HepG2 (cell line): ENCODE data around the gene B4GALT4. TPM values are rescaled to one million over a fixed set of nuclear protein-coding genes. Genes with fewer than 3 reads are reported as not detected.

Source experiments
- ATAC-seq: fragments of 200-7000 bp; cut with Tn5 transposase; 3 replicates; pipeline ENCODE4 v1.9.1; 2020; ENCODE audit warnings: mild to moderate bottlenecking, moderate library complexity
- BruUV-seq: library from RNA; stranded (reverse); fragments of 400-500 nt; replicated peaks from 2 replicates; lab custom pipeline; 2021; lab: Mats Ljungman, UMichigan
- CTCF ChIA-PET: fragments of 300-600 bp; formaldehyde crosslinking; extraction: SDS; loops from one replicate; lab custom pipeline; 2021; ENCODE audit warnings: low total read pairs, inconsistent platforms, low intra/inter-chr PET ratio; lab: Yijun Ruan, JAX
- POLR2A ChIA-PET: fragments of 350-600 bp; sonication (Branson Sonifier 250); formaldehyde crosslinking; loops from one replicate; lab custom pipeline; 2020; ENCODE audit warnings: antibody characterized with exemption, inconsistent platforms; lab: Yijun Ruan, JAX
- DNase-seq: peaks from one replicate; pipeline ENCODE4 v3.0.0-alpha.2; 2015; ENCODE audit warnings: low spot score
- FAIRE-seq: peaks from 3 replicates; lab custom pipeline; 2011; peaks lifted over from hg19 to GRCh38; lab: Jason Lieb, UNC
- H2AFZ ChIP-seq: one replicate; pipeline ENCODE4 v1.6.1; 2011; ENCODE audit warnings: low read length, inconsistent platforms
- H3K27ac ChIP-seq: fragments of 300-600 bp; 3 replicates; pipeline ENCODE4 v1.8.0; 2011; ENCODE audit warnings: mixed run types, mild to moderate bottlenecking, mixed read lengths, low read length, inconsistent platforms; ENCODE audit not compliant: insufficient read depth; ENCODE audit errors: extremely low read length
- H3K27me3 ChIP-seq, 2 experiments: fragments of 200-600 bp in 1 of 2; 2 replicates in 1 of 2; 3 replicates in 1 of 2; pipeline versions ENCODE4 v1.6.0 to v1.8.0; 2011; ENCODE audit warnings: low read length in 2 of 2, mild to moderate bottlenecking in 2 of 2, moderate library complexity in 2 of 2, inconsistent platforms in 1 of 2; ENCODE audit not compliant: insufficient read depth in 2 of 2, control insufficient read depth in 1 of 2
- H3K36me3 ChIP-seq, 2 experiments: fragments of 200-600 bp in 1 of 2; replicated peaks in 1 of 2; 2 replicates in 1 of 2; 3 replicates in 1 of 2; pipeline versions ENCODE4 v1.5.1 to v1.8.0; 2011; ENCODE audit warnings: low read length in 2 of 2, inconsistent platforms in 1 of 2; ENCODE audit not compliant: insufficient read depth in 2 of 2, control insufficient read depth in 1 of 2
- H3K4me1 ChIP-seq: 2 replicates; pipeline ENCODE4 v1.5.1; 2012; ENCODE audit warnings: low read length, inconsistent platforms; ENCODE audit not compliant: insufficient read depth
- H3K4me2 ChIP-seq: 2 replicates; pipeline ENCODE4 v1.6.0; 2011; ENCODE audit warnings: low read depth, low read length, inconsistent platforms
- H3K4me3 ChIP-seq, 3 experiments: fragments of 200-600 bp in 1 of 3; sonication (generic), shearing (Covaris generic) in 1 of 3; replicated peaks in 1 of 3; 2 replicates each; pipeline ENCODE4 v1.5.1; 2011 to 2016; ENCODE audit warnings: low read length in 3 of 3, inconsistent platforms in 2 of 3, low read depth in 2 of 3, mild to moderate bottlenecking in 2 of 3, control low read depth in 1 of 3, mixed read lengths in 1 of 3; ENCODE audit not compliant: insufficient read depth in 1 of 3
- H3K79me2 ChIP-seq: one replicate; pipeline ENCODE4 v1.6.1; 2011; ENCODE audit warnings: low read length, inconsistent platforms; ENCODE audit not compliant: insufficient read depth
- H3K9ac ChIP-seq: 2 replicates; pipeline ENCODE4 v1.6.0; 2011; ENCODE audit warnings: mild to moderate bottlenecking, low read depth, low read length, inconsistent platforms; ENCODE audit not compliant: insufficient read depth
- H3K9me3 ChIP-seq: 2 replicates; pipeline ENCODE4 v1.5.1; 2012; ENCODE audit warnings: mild to moderate bottlenecking, low read length
- H4K20me1 ChIP-seq: 2 replicates; pipeline ENCODE4 v1.6.0; 2011; ENCODE audit warnings: inconsistent platforms, mild to moderate bottlenecking, low read length, moderate library complexity; ENCODE audit not compliant: insufficient read depth
- CBX1 ChIP-seq: IDR thresholded peaks from one replicate; pipeline ENCODE4 v1.6.1; 2016; ENCODE audit warnings: antibody characterized with exemption, low read depth
- ETV5 ChIP-seq: IDR thresholded peaks from 2 replicates; pipeline ENCODE4 v1.6.1; 2018; ENCODE audit warnings: missing biosample characterization, missing genetic modification reagents, inconsistent platforms, borderline replicate concordance
- MAFF ChIP-seq: IDR thresholded peaks from 2 replicates; pipeline ENCODE4 v1.6.1; 2011; ENCODE audit warnings: low read depth, low read length, improper control_type of control experiment
- MYNN ChIP-seq: sonication (generic); formaldehyde crosslinking; IDR thresholded peaks from 2 replicates; pipeline ENCODE4 v1.4.0; 2020; ENCODE audit warnings: mild to moderate bottlenecking, low read depth, missing genetic modification reagents
- MYPOP ChIP-seq: sonication (generic); formaldehyde crosslinking; IDR thresholded peaks from 2 replicates; pipeline ENCODE4 v1.8.1; 2023; ENCODE audit warnings: mild to moderate bottlenecking, moderate library complexity, missing genetic modification reagents
- NFATC3 ChIP-seq: sonication (generic); formaldehyde crosslinking; IDR thresholded peaks from 2 replicates; pipeline ENCODE4 v1.5.1; 2020; ENCODE audit warnings: mild to moderate bottlenecking, missing genetic modification reagents
- SATB2 ChIP-seq: sonication (generic); formaldehyde crosslinking; IDR thresholded peaks from 2 replicates; pipeline ENCODE4 v1.5.0; 2020; ENCODE audit warnings: missing genetic modification reagents
- ZFP1 ChIP-seq: IDR thresholded peaks from 2 replicates; pipeline ENCODE4 v1.6.1; 2016
- ZNF350 ChIP-seq: sonication (generic); formaldehyde crosslinking; IDR thresholded peaks from 2 replicates; pipeline ENCODE4 v1.4.0; 2020; ENCODE audit warnings: mild to moderate bottlenecking, low read depth, missing genetic modification reagents, borderline replicate concordance
- ZNF441 ChIP-seq: sonication (generic); formaldehyde crosslinking; IDR thresholded peaks from 2 replicates; pipeline ENCODE4 v1.7.0; 2021; ENCODE audit warnings: missing genetic modification reagents, borderline replicate concordance
- ZNF605 ChIP-seq: sonication (generic); formaldehyde crosslinking; IDR thresholded peaks from 2 replicates; pipeline ENCODE4 v1.8.0; 2022; ENCODE audit warnings: mild to moderate bottlenecking, missing genetic modification reagents
- ZNF616 ChIP-seq: sonication (generic); formaldehyde crosslinking; IDR thresholded peaks from 2 replicates; pipeline ENCODE4 v1.5.0; 2020; ENCODE audit warnings: low read depth, mild to moderate bottlenecking, missing genetic modification reagents
- WGBS: methylation state at CpG from one replicate; pipeline ENCODE4 v1.1.6; 2017; ENCODE audit warnings: low lambda C conversion rate; 5-methylcytosine and 5-hydroxymethylcytosine counted together
- in situ Hi-C: cut with HindIII; loops from 2 replicates; pipeline ENCODE4 v1.10.0; 2017; ENCODE audit warnings: low pct_unique_long_range_greater_than_20kb; ENCODE audit not compliant: extremely low pct_ligation_motif_present
- intact Hi-C: fragments of 100-400 bp; cut with micrococcal nuclease; formaldehyde crosslinking; loops from one replicate; pipeline ENCODE4 v1.10.0; 2022; ENCODE audit not compliant: unreplicated experiment
- polyA plus RNA-seq, 8 experiments: library from polyadenylated mRNA; depleted of rRNA in 3 of 8; stranded (reverse) in 7 of 8; unstranded in 1 of 8; fragments of >200 nt; fragmentation: Illumina TruSeq in 4 of 8; extraction: Trizol in 4 of 8; gene quantifications; 2 replicates each; pipeline versions ENCODE4 v1.2.1 to v1.2.3, GENCODE V29; 2011 to 2016; ENCODE audit warnings: low read depth in 4 of 8, missing spikeins in 1 of 8, mixed read lengths in 1 of 8; ENCODE audit not compliant: insufficient read depth in 1 of 8
- total RNA-seq, 5 experiments: library from RNA; depleted of rRNA; stranded (reverse); fragments of >200 nt; fragmentation: Illumina TruSeq; extraction: Trizol; gene quantifications; 2 replicates each; pipeline ENCODE4 v1.2.3, GENCODE V29; 2016; ENCODE audit warnings: low read depth in 1 of 5

B4GALT4 gene
- total and polyA plus RNA-seq, 2 of the 13 experiments (the other 11 are each of a cell fraction or from before 2014, with no cell fraction given), result 16.9 to 29.0 TPM

DNA sequence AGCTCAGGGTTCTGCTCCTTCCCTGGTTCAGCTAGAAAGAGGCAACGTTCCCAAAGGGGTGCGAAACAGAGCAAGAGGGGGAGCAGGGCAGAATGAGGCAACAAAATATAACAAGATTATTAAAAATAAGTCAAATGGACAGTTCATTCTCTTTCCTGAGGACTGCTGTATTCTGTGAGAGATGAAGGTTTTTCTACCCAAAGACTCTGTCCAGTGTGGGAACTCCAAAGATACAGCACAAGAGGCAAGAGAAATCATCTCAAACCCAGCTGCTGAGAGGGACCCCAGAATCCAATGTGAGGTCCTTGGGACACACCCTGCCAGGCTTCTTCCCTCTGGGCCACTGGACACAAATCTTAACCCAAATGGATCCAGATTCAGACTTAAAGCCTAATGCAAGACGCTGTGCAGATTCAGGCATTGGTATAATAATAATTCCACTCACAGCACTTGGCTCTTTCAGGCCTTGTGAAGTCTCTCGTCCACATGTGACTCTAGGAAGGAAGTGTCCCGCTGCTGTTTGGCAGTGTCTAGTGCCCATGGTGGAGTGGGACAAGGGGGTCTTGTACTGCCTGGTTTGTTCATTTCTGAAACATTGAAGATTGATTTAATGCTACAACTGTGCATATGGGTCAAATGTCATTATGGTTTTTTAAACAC is 39.0 kb upstream of the B4GALT4 start:
- Histone ChIP-seq H3K9ac (no peak overlapping the region), H4K20me1 (no peaks in the 10 kb centered on the region), H3K4me1 (no peaks in the 10 kb centered on the region), H2AFZ (no peak overlapping the region), H3K79me2 (no peaks in the 10 kb centered on the region), H3K4me2 (no peak overlapping the region), H3K4me3 (no peak overlapping the region), H3K9me3 (peaks cover 9% of the 10 kb centered on the region), H3K27ac (no peak overlapping the region), H3K36me3 (no peaks in the 10 kb centered on the region)
- CTCF ChIA-PET, result no interaction called here
- FAIRE-seq (no peak), DNase-seq (no peak), ATAC-seq (no peak)
- in situ Hi-C loops, result no loop called here
- 33% methylated on average over 5 of the region's 5 CpGs for WGBS
- intact Hi-C loops, result no loop called here
- POLR2A ChIA-PET, result no interaction called here
- BruUV-seq, result no TSS peak
- TF ChIP-seq MYPOP (CRISPR knock-in tag), result no peak
- no peak for TF ChIP-seq ZNF350
- TF ChIP-seq MYNN (CRISPR knock-in tag), result no peak
- no peak for TF ChIP-seq SATB2 (CRISPR knock-in tag)
- no peak for TF ChIP-seq CBX1
- TF ChIP-seq ZFP1 (CRISPR knock-in tag), result no peak
- no peak for TF ChIP-seq ETV5 (CRISPR knock-in tag)
- TF ChIP-seq ZNF616 (CRISPR knock-in tag), result no peak
- no peak for TF ChIP-seq MAFF
- no peak for TF ChIP-seq ZNF605 (CRISPR knock-in tag)
- TF ChIP-seq ZNF441, result no peak
- no peak for TF ChIP-seq NFATC3 (CRISPR knock-in tag)
- TF ChIP-seq, all 625 proteins: peak for 0
- H3K27me3 ChIP-seq, result no peaks in the 10 kb centered on the region
